Gastroesophageal sphincter (tissue), 3 donors: ENCODE measurements around the gene LRRC25.

Experiments
- CTCF ChIP-seq, 4 experiments: fragments of 200-600 bp in 2 of 4; fragments of 450-650 bp in 2 of 4; sonication (generic) in 1 of 4; IDR thresholded peaks; one replicate each; pipeline ENCODE4 v1.5.1; 2017 to 2019; ENCODE audit warnings: antibody characterized with exemption in 4 of 4, mild to moderate bottlenecking in 2 of 4, moderate library complexity in 2 of 4
- EP300 ChIP-seq: sonication (generic); formaldehyde crosslinking; IDR thresholded peaks from one replicate; pipeline ENCODE4 v1.6.1; 2017; ENCODE audit warnings: antibody characterized with exemption, mild to moderate bottlenecking
- POLR2A ChIP-seq, 2 donors: fragments of 450-650 bp; IDR thresholded peaks; one replicate each; pipeline ENCODE4 v1.6.1; 2017; ENCODE audit warnings: antibody characterized with exemption in 2 of 2, mild to moderate bottlenecking in 2 of 2, moderate library complexity in 1 of 2
- POLR2AphosphoS5 ChIP-seq: sonication (generic); formaldehyde crosslinking; IDR thresholded peaks from one replicate; pipeline ENCODE4 v1.6.1; 2017; ENCODE audit warnings: antibody characterized with exemption

- TF ChIP-seq CTCF (IDR thresholded peaks at IDR 0.05) (no peak), POLR2A (IDR thresholded peaks at IDR 0.05) (no peak), EP300 (no peak), POLR2AphosphoS5 (no peak)
These were observed 37.9 kb upstream of the LRRC25 start for GRCh38 chr19:18435178-18435841.
